GM23248 (cell line): ENCODE results near the gene SNRNP70. TPM values are rescaled to one million over a fixed set of nuclear protein-coding genes. Genes with fewer than 3 reads are reported as not detected.

Experiments used
- DNase-seq: peaks from one replicate; pipeline ENCODE4 v3.0.0-alpha.2; 2015
- H2AFZ ChIP-seq: fragments of 200-600 bp; sonication (generic); 2 replicates; pipeline ENCODE4 v1.6.1; 2016; ENCODE audit warnings: antibody characterized with exemption
- H3F3A ChIP-seq: fragments of 200-600 bp; sonication (generic); 2 replicates; pipeline ENCODE4 v1.6.1; 2016; ENCODE audit warnings: mild to moderate bottlenecking, antibody characterized with exemption, mixed run types; ENCODE audit not compliant: insufficient read depth
- H3K27ac ChIP-seq: fragments of 200-600 bp; sonication (generic); 2 replicates; pipeline ENCODE4 v1.5.1; 2016; ENCODE audit warnings: mild to moderate bottlenecking
- H3K27me3 ChIP-seq: fragments of 200-600 bp; sonication (generic); replicated peaks from 2 replicates; pipeline ENCODE4 v1.6.1; 2016; ENCODE audit warnings: mild to moderate bottlenecking; ENCODE audit not compliant: insufficient read depth
- H3K36me3 ChIP-seq: fragments of 200-600 bp; sonication (generic); 2 replicates; pipeline ENCODE4 v1.6.1; 2016; ENCODE audit warnings: low read depth, mild to moderate bottlenecking
- H3K4me1 ChIP-seq: fragments of 200-600 bp; sonication (generic); 2 replicates; pipeline ENCODE4 v1.6.1; 2016; ENCODE audit warnings: mild to moderate bottlenecking; ENCODE audit not compliant: insufficient read depth
- H3K4me2 ChIP-seq: fragments of 200-600 bp; sonication (generic); one replicate; pipeline ENCODE4 v1.6.1; 2016; ENCODE audit warnings: mild to moderate bottlenecking; ENCODE audit not compliant: unreplicated experiment
- H3K4me3 ChIP-seq: fragments of 200-600 bp; sonication (generic); 2 replicates; pipeline ENCODE4 v1.5.1; 2016; ENCODE audit warnings: mild to moderate bottlenecking
- H3K79me2 ChIP-seq: fragments of 200-600 bp; sonication (generic); 2 replicates; pipeline ENCODE4 v1.6.1; 2016; ENCODE audit warnings: mild to moderate bottlenecking; ENCODE audit not compliant: insufficient read depth
- H3K9ac ChIP-seq: fragments of 200-600 bp; sonication (generic); 2 replicates; pipeline ENCODE4 v1.6.1; 2016; ENCODE audit warnings: mild to moderate bottlenecking
- H3K9me2 ChIP-seq: fragments of 200-600 bp; sonication (generic); 2 replicates; pipeline ENCODE4 v1.6.1; 2016; ENCODE audit warnings: mixed run types, mild to moderate bottlenecking, moderate library complexity; ENCODE audit not compliant: insufficient read depth
- H3K9me3 ChIP-seq: fragments of 200-600 bp; sonication (generic); one replicate; pipeline ENCODE4 v1.6.1; 2017; ENCODE audit warnings: low read depth
- H4K20me1 ChIP-seq: fragments of 200-600 bp; sonication (generic); 2 replicates; pipeline ENCODE4 v1.6.0; 2016; ENCODE audit not compliant: insufficient read depth
- EZH2 ChIP-seq: fragments of 200-600 bp; sonication (generic); IDR thresholded peaks from 2 replicates; pipeline ENCODE4 v1.6.1; 2018; ENCODE audit warnings: antibody characterized with exemption, mild to moderate bottlenecking; ENCODE audit not compliant: insufficient read depth, poor library complexity, severe bottlenecking
- EZH2phosphoT487 ChIP-seq: fragments of 200-600 bp; sonication (generic); IDR thresholded peaks from 2 replicates; pipeline ENCODE4 v1.6.1; 2018; ENCODE audit warnings: antibody characterized with exemption, moderate library complexity, mild to moderate bottlenecking, low read depth; ENCODE audit not compliant: insufficient read depth
- WGBS, 2 experiments: methylation state at CpG; one replicate each; pipeline ENCODE4 v1.1.6; 2015 to 2017; ENCODE audit warnings: low lambda C conversion rate in 2 of 2, low coverage in 1 of 2; ENCODE audit errors: missing lambda C conversion rate in 2 of 2; 5-methylcytosine and 5-hydroxymethylcytosine counted together
- in situ Hi-C: fragments of 300-500 bp; cut with MboI; formaldehyde crosslinking; loops from 2 replicates; pipeline ENCODE4 v1.15.0; 2020
- polyA plus RNA-seq: library from polyadenylated mRNA; unstranded; fragments of >200 nt; fragmentation: Nextera tagmentation; extraction: Ambion mirVana; gene quantifications from 2 replicates; pipeline ENCODE4 v1.2.1, GENCODE V29; 2016
- total RNA-seq: library from RNA; depleted of rRNA; stranded (reverse); fragments of >200 nt; shearing (Covaris generic); gene quantifications from 2 replicates; pipeline ENCODE4 v1.2.3, GENCODE V29; 2014

SNRNP70 gene
- total and polyA plus RNA-seq, 2 experiments from 2014 or later: 104 to 146 TPM

DNA sequence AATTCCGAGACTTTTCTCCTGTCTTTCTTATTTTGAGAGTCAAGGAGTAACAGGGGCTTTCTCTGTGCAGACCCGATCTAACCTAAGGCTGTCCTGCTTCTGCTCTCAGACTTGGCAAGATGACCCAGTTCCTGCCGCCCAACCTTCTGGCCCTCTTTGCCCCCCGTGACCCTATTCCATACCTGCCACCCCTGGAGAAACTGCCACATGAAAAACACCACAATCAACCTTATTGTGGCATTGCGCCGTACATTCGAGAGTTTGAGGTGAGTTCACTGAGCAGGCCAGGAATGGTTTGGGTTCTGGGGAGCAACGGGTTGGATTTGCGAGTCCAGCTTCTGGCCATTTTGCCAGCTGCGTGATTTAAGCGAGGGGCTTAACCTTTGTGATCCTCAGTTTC, 1.0 kb downstream of the SNRNP70 start:
- peaks cover 13% of the 10 kb centered on the region for H3K4me1 ChIP-seq
- H3K36me3 ChIP-seq: peaks cover 17% of the 10 kb centered on the region
- H3F3A ChIP-seq: no peaks in the 10 kb centered on the region
- H3K79me2 ChIP-seq: peaks cover 60% of the 10 kb centered on the region
- no peaks in the 10 kb centered on the region for H3K9me3 ChIP-seq
- H4K20me1 ChIP-seq: peaks cover 20% of the 10 kb centered on the region
- H3K9ac ChIP-seq: peak overlapping the region; percentile 89
- H3K27me3 ChIP-seq: no peaks in the 10 kb centered on the region
- peak overlapping the region; percentile 90 for H3K4me3 ChIP-seq
- no peak overlapping the region for H2AFZ ChIP-seq
- TF ChIP-seq EZH2: no peak
- no peak for TF ChIP-seq EZH2phosphoT487
- no peak for DNase-seq
- no peaks in the 10 kb centered on the region for H3K9me2 ChIP-seq
- H3K27ac ChIP-seq: peak overlapping the region; percentile 73
- peak overlapping the region; percentile 80 for H3K4me2 ChIP-seq
- in situ Hi-C loops: no loop called here
- 22 to 23% methylated on average over 11 of the region's 11 CpGs for WGBS, 2 experiments

DNA sequence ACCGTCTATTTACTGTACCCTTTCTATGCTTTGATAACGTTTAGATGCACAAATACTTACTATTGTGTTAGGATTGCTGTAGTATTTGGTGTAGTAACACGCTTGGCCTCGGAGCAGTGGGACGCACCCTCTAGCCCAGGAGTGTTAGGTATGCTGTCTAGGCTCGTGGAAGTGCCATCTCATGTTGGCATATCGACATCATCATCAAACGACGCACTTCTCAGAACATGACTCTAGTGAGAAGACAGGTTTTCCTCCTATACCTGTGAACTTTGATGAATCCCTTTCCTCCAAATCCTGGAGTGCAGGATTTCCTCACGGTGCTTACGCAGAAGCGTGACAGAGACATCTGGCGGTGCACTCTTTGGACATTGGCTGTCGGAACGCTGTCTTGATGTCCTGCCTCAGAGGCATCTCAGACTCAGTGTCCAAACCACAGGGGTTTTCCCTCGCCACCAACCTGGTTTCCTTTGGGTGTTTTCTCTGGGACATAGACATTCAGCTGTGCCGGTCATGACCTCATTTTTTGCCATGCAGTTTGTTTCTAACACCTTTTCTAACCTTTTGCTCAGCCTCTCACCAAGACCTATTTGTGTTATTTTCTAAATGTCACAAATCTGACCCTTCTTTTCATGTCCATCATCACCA, 6.3 kb downstream of the SNRNP70 start:
- TF ChIP-seq EZH2phosphoT487 (no peak), EZH2 (no peak)
- peaks cover 100% of the 10 kb centered on the region for H3K79me2 ChIP-seq
- no peak overlapping the region for H3K4me3 ChIP-seq
- H3F3A ChIP-seq: peaks cover 30% of the 10 kb centered on the region
- in situ Hi-C loops: loop anchor here (10.0 kb wide), 1 partner anchor 113 kb away; no protein-coding TSS in a partner anchor
- no peaks in the 10 kb centered on the region for H3K27me3 ChIP-seq
- H2AFZ ChIP-seq: no peak overlapping the region
- H3K4me2 ChIP-seq: no peak overlapping the region
- H3K9me3 ChIP-seq: no peaks in the 10 kb centered on the region
- DNase-seq: no peak
- H3K27ac ChIP-seq: no peak overlapping the region
- H3K4me1 ChIP-seq: peaks cover 12% of the 10 kb centered on the region
- no peaks in the 10 kb centered on the region for H3K9me2 ChIP-seq
- peaks cover 54% of the 10 kb centered on the region for H3K36me3 ChIP-seq
- H4K20me1 ChIP-seq: peaks cover 17% of the 10 kb centered on the region
- 89 to 90% methylated on average over 17 of the region's 17 CpGs for WGBS, 2 experiments
- H3K9ac ChIP-seq: no peak overlapping the region

DNA sequence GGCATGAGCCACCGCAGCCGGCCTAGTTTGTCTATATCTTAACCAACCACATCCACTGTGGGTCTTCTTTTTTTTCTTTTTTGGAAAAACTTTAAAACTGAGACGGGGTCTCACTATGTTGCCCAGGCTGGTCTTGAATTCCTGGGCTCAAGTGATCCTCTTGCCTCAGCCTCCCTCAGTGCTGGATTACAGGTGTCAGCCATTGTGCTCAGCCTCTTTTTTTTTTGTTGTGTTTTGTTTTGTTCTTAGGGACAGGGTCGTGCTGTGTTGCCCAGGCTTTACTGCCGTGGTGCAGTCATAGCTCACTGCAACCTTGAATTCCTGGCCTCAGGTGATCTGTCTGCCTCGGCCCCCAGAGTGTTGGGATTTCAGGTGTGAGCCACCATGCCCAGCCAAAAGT, 7.4 kb downstream of the SNRNP70 start:
- H3F3A ChIP-seq: peaks cover 41% of the 10 kb centered on the region
- 0 out of 2 replicates have a peak, but pooled peaks cover under 1% of the 10 kb centered on the region for H3K4me1 ChIP-seq
- peaks cover 55% of the 10 kb centered on the region for H3K36me3 ChIP-seq
- no peaks in the 10 kb centered on the region for H3K9me2 ChIP-seq
- H2AFZ ChIP-seq: no peak overlapping the region
- no peaks in the 10 kb centered on the region for H3K9me3 ChIP-seq
- H3K27ac ChIP-seq: no peak overlapping the region
- in situ Hi-C loops: loop anchor here (10.0 kb wide), 1 partner anchor 112 kb away; no protein-coding TSS in a partner anchor
- WGBS, 2 experiments: 90 to 95% methylated on average over 6 of the region's 6 CpGs
- TF ChIP-seq EZH2phosphoT487 (no peak), EZH2 (no peak)
- H3K4me2 ChIP-seq: no peak overlapping the region
- H3K27me3 ChIP-seq: no peaks in the 10 kb centered on the region
- H3K4me3 ChIP-seq: no peak overlapping the region
- peaks cover 100% of the 10 kb centered on the region for H3K79me2 ChIP-seq
- no peak for DNase-seq
- H4K20me1 ChIP-seq: peaks cover 5% of the 10 kb centered on the region; the same call in 1 of the 2 replicates
- no peak overlapping the region for H3K9ac ChIP-seq

DNA sequence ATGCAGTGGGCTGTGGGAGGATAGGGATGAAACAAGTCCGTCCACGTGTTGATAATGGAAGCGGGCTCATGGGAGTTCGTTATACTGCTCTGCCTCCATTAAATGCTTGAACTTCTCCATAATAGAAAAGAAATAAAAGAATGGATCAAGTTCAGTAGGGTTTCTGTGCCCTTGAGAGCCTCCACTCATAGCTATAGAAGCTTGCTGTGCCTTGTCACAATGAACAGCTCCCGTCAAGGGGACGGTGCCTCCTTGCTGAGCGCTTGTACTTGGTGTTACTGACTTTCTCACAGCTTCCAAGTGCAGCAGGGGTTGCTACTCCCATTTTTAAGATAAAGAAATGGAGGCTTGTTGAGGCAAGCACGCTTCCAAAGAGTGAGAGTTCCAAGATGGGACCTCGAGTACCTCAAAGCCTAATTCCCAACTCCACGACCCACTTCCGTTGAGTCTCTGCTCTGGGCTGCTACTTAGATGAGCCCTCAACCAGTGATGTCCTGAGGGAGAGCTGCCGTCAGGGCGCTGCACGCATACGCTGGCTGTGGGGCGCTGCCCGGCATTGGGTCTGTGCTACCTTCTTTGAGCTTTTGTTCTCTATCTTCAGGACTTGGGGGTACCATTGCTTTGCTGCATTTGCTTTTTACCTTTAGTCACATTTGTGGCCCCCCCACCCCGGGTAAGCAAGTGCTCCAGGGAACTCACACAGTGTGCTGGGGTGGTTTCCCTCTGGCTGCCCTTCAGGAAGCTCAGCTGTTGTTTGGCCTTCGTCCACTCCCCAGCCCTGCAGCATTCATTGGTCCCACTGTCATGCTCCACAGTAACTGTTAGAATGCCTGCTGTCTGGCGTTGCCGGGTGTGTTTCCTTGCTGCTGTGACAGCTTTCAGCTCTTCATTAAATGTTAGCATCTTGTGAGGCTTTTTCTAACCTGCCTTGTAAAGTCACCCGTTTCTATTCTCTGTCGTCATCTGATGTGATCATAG, 9.5 kb downstream of the SNRNP70 start:
- Histone ChIP-seq H3K9me3 (no peaks in the 10 kb centered on the region), H3K27me3 (no peaks in the 10 kb centered on the region), H3K27ac (no peak overlapping the region), H3K79me2 (peaks cover 99% of the 10 kb centered on the region), H3F3A (peaks cover 41% of the 10 kb centered on the region), H3K4me1 (no peaks in the 10 kb centered on the region), H3K9ac (no peak overlapping the region), H3K4me2 (no peak overlapping the region), H4K20me1 (peaks cover 11% of the 10 kb centered on the region), H2AFZ (no peak overlapping the region), H3K36me3 (peaks cover 74% of the 10 kb centered on the region), H3K9me2 (no peaks in the 10 kb centered on the region), H3K4me3 (no peak overlapping the region)
- in situ Hi-C loops: loop anchor here (10.0 kb wide), 1 partner anchor 110 kb away; no protein-coding TSS in a partner anchor
- peak; percentile 25 for DNase-seq
- TF ChIP-seq EZH2 (no peak), EZH2phosphoT487 (no peak)
- 67 to 71% methylated on average over 23 of the region's 23 CpGs for WGBS, 2 experiments
